PC-9 (cell line): Measurements from ENCODE around the gene ASCC1. TPM values are rescaled to one million over a fixed set of nuclear protein-coding genes. Genes with fewer than 3 reads are reported as not detected.
A peak's percentile ranks its signal among the peaks of the same experiment; 100 is the strongest.

Experiments
- BruUV-seq: library from RNA; stranded (reverse); fragments of 400-500 nt; replicated peaks from 2 replicates; lab custom pipeline; 2021; lab: Mats Ljungman, UMichigan
- CTCF ChIA-PET: fragments of 300-600 bp; sonication (Branson Sonifier 250); formaldehyde crosslinking; loops from one replicate; lab custom pipeline; 2022; ENCODE audit warnings: antibody characterized with exemption; lab: Charles Lee
- POLR2A ChIA-PET: fragments of 300-600 bp; sonication (Branson Sonifier 250); formaldehyde crosslinking; loops from one replicate; lab custom pipeline; 2022; ENCODE audit warnings: antibody characterized with exemption; ENCODE audit not compliant: unreplicated experiment; lab: Charles Lee
- DNase-seq, 2 experiments: peaks; one replicate each; pipeline versions ENCODE4 v3.0.0 to v3.0.0-alpha.2; 2015 to 2022; ENCODE audit warnings: mixed read lengths in 1 of 2
- H2AFZ ChIP-seq: fragments of 200-600 bp; sonication (generic); 2 replicates; pipeline ENCODE4 v1.8.1; 2017; ENCODE audit warnings: antibody characterized with exemption
- H3F3A ChIP-seq: fragments of 200-600 bp; sonication (generic); 2 replicates; pipeline ENCODE4 v1.8.1; 2017; ENCODE audit warnings: antibody characterized with exemption, mild to moderate bottlenecking, low read depth; ENCODE audit not compliant: insufficient read depth
- H3K27ac ChIP-seq: fragments of 200-600 bp; sonication (generic); 2 replicates; pipeline ENCODE4 v1.6.1; 2016; ENCODE audit warnings: mixed run types
- H3K27me3 ChIP-seq: fragments of 200-600 bp; sonication (generic); 2 replicates; pipeline ENCODE4 v1.6.1; 2016; ENCODE audit warnings: low read depth, mixed run types; ENCODE audit not compliant: insufficient read depth
- H3K36me3 ChIP-seq: fragments of 200-600 bp; sonication (generic); 2 replicates; pipeline ENCODE4 v1.6.1; 2016; ENCODE audit warnings: low read depth, mixed run types
- H3K4me1 ChIP-seq: fragments of 200-600 bp; sonication (generic); replicated peaks from 2 replicates; pipeline ENCODE4 v1.6.1; 2016; ENCODE audit warnings: mixed run types; ENCODE audit not compliant: insufficient read depth
- H3K4me2 ChIP-seq: fragments of 200-600 bp; sonication (generic); 2 replicates; pipeline ENCODE4 v1.6.1; 2017; ENCODE audit warnings: mixed run types
- H3K4me3 ChIP-seq: fragments of 200-600 bp; sonication (generic); 2 replicates; pipeline ENCODE4 v1.6.1; 2016; ENCODE audit warnings: mixed run types
- H3K79me2 ChIP-seq: fragments of 200-600 bp; sonication (generic); 2 replicates; pipeline ENCODE4 v1.6.1; 2017; ENCODE audit warnings: low read depth, mixed run types
- H3K9me2 ChIP-seq: fragments of 200-600 bp; sonication (generic); 2 replicates; pipeline ENCODE4 v1.8.1; 2017; ENCODE audit warnings: mild to moderate bottlenecking; ENCODE audit not compliant: insufficient read depth
- H3K9me3 ChIP-seq: fragments of 200-600 bp; sonication (generic); 2 replicates; pipeline ENCODE4 v1.8.1; 2016; ENCODE audit warnings: low read depth; ENCODE audit not compliant: insufficient read depth
- H4K20me1 ChIP-seq: fragments of 200-600 bp; sonication (generic); 2 replicates; pipeline ENCODE4 v1.8.1; 2017; ENCODE audit not compliant: insufficient read depth
- CTCF ChIP-seq: fragments of 200-600 bp; sonication (generic); conservative IDR thresholded peaks from 2 replicates; pipeline ENCODE4 v1.6.1; 2017; ENCODE audit warnings: mixed run types, antibody characterized with exemption, mild to moderate bottlenecking, moderate library complexity
- EZH2 ChIP-seq: fragments of 200-600 bp; sonication (generic); IDR thresholded peaks from 2 replicates; pipeline ENCODE4 v1.8.0; 2017; ENCODE audit warnings: antibody characterized with exemption, low read depth
- intact Hi-C: fragments of 100-400 bp; cut with micrococcal nuclease; formaldehyde crosslinking; loops from one replicate; pipeline ENCODE4 v1.10.0; 2022; ENCODE audit not compliant: unreplicated experiment
- total RNA-seq: library from RNA; stranded (reverse); gene quantifications from 2 replicates; pipeline ENCODE4 v1.2.3, GENCODE V29; 2021

The ASCC1 gene
- total RNA-seq, 1 experiment from 2014 or later, result 129 TPM

- no peak overlapping the region for H3K4me3 ChIP-seq
- peaks cover 4% of the 10 kb centered on the region; the same call in 1 of the 2 replicates for H3K36me3 ChIP-seq
- intact Hi-C loops, result no loop called here
- peaks cover 7% of the 10 kb centered on the region; the same call in 1 of the 2 replicates for H3K79me2 ChIP-seq
- H4K20me1 ChIP-seq, result no peaks in the 10 kb centered on the region
- peak overlapping the region; percentile 88 for H3K27ac ChIP-seq
- no peaks in the 10 kb centered on the region for H3K27me3 ChIP-seq
- no peak overlapping the region for H2AFZ ChIP-seq
- H3K4me2 ChIP-seq, result no peak overlapping the region
- H3K9me2 ChIP-seq, result no peaks in the 10 kb centered on the region
- no peak for DNase-seq
- H3K9me3 ChIP-seq, result no peaks in the 10 kb centered on the region
- ChIA-PET POLR2A (no interaction called here), CTCF (no interaction called here)
- peaks cover 54% of the 10 kb centered on the region for H3K4me1 ChIP-seq
- no TSS peak for BruUV-seq
- H3F3A ChIP-seq, result peaks cover 50% of the 10 kb centered on the region
- TF ChIP-seq EZH2 (no peak), CTCF (no peak)
Observed at GRCh38 chr10:72105710-72106109, 110.4 kb downstream of the ASCC1 start.

GRCh38 chr10:72105098-72105475, 111.0 kb downstream of the ASCC1 start:
- no peak for DNase-seq
- no peaks in the 10 kb centered on the region for H3K9me3 ChIP-seq
- H3K4me2 ChIP-seq, result no peak overlapping the region
- POLR2A ChIA-PET, result no interaction called here
- no peaks in the 10 kb centered on the region for H3K27me3 ChIP-seq
- no peaks in the 10 kb centered on the region for H4K20me1 ChIP-seq
- H3K27ac ChIP-seq, result no peak overlapping the region
- no TSS peak for BruUV-seq
- CTCF ChIA-PET, result no interaction called here
- H3K4me3 ChIP-seq, result no peak overlapping the region
- peaks cover 44% of the 10 kb centered on the region for H3F3A ChIP-seq
- intact Hi-C loops, result no loop called here
- no peaks in the 10 kb centered on the region for H3K9me2 ChIP-seq
- no peak overlapping the region for H2AFZ ChIP-seq
- H3K36me3 ChIP-seq, result peaks cover 4% of the 10 kb centered on the region; the same call in 1 of the 2 replicates
- no peak for TF ChIP-seq EZH2
- no peak for TF ChIP-seq CTCF
- peaks cover 7% of the 10 kb centered on the region; the same call in 1 of the 2 replicates for H3K79me2 ChIP-seq
- peaks cover 47% of the 10 kb centered on the region for H3K4me1 ChIP-seq

GRCh38 chr10:72104472-72105097, 111.5 kb downstream of the ASCC1 start:
- TF ChIP-seq EZH2, result no peak
- no peak for TF ChIP-seq CTCF
- ChIA-PET CTCF (no interaction called here), POLR2A (no interaction called here)
- H3F3A ChIP-seq, result peaks cover 39% of the 10 kb centered on the region
- H4K20me1 ChIP-seq, result no peaks in the 10 kb centered on the region
- H3K4me2 ChIP-seq, result no peak overlapping the region
- H3K9me3 ChIP-seq, result no peaks in the 10 kb centered on the region
- H2AFZ ChIP-seq, result no peak overlapping the region
- no peaks in the 10 kb centered on the region for H3K9me2 ChIP-seq
- no peak for DNase-seq
- no peak overlapping the region for H3K4me3 ChIP-seq
- peaks cover 4% of the 10 kb centered on the region; the same call in 1 of the 2 replicates for H3K36me3 ChIP-seq
- no peak overlapping the region for H3K27ac ChIP-seq
- H3K4me1 ChIP-seq, result peaks cover 46% of the 10 kb centered on the region
- H3K27me3 ChIP-seq, result no peaks in the 10 kb centered on the region
- intact Hi-C loops, result no loop called here
- no TSS peak for BruUV-seq
- H3K79me2 ChIP-seq, result peaks cover 7% of the 10 kb centered on the region; the same call in 1 of the 2 replicates
